ENCODE measurements around the gene KRTAP10-3.

Gene KRTAP10-3

GRCh38 chr21:44542716-44543115 lies 15.9 kb downstream of the KRTAP10-3 start:
- H3K27ac ChIP-seq (replicated peaks), result no peak overlapping the region
- TF ChIP-seq CTCF (IDR thresholded peaks at IDR 0.05; ENCODE audit: insufficient read depth, low read length) (no peak), SPI1 (IDR thresholded peaks at IDR 0.05; ENCODE audit: borderline replicate concordance, low read depth) (no peak), GABPA (IDR thresholded peaks at IDR 0.05; ENCODE audit: low read depth) (no peak), REST (IDR thresholded peaks at IDR 0.05; ENCODE audit: insufficient replicate concordance, low read depth) (no peak), POLR2AphosphoS5 (IDR thresholded peaks at IDR 0.05; ENCODE audit: low read depth) (no peak)
- H3K4me3 ChIP-seq (replicated peaks; ENCODE audit: insufficient read depth, low read length), result no peak overlapping the region
- DNase-seq (ENCODE audit: low read depth in 1 of 2, low spot score in 1 of 2), result no peak
- H3K27me3 ChIP-seq (ENCODE audit: insufficient read depth, poor library complexity, severe bottlenecking), result peaks cover 3% of the 10 kb centered on the region

GRCh38 chr21:44540741-44541288 lies 17.8 kb downstream of the KRTAP10-3 start:
- no peak overlapping the region for H3K27ac ChIP-seq (replicated peaks)
- no peaks in the 10 kb centered on the region for H3K27me3 ChIP-seq (ENCODE audit: insufficient read depth, poor library complexity, severe bottlenecking)
- DNase-seq (ENCODE audit: low read depth in 1 of 2, low spot score in 1 of 2), result no peak
- no peak overlapping the region for H3K4me3 ChIP-seq (replicated peaks; ENCODE audit: insufficient read depth, low read length)
- no peak for TF ChIP-seq POLR2AphosphoS5 (IDR thresholded peaks at IDR 0.05; ENCODE audit: low read depth)
- TF ChIP-seq SPI1 (IDR thresholded peaks at IDR 0.05; ENCODE audit: borderline replicate concordance, low read depth), result no peak
- TF ChIP-seq GABPA (IDR thresholded peaks at IDR 0.05; ENCODE audit: low read depth), result no peak
- no peak for TF ChIP-seq REST (IDR thresholded peaks at IDR 0.05; ENCODE audit: insufficient replicate concordance, low read depth)
- no peak for TF ChIP-seq CTCF (IDR thresholded peaks at IDR 0.05; ENCODE audit: insufficient read depth, low read length)

- no peak within 1 kb of the TSS for H3K4me3 ChIP-seq (replicated peaks; ENCODE audit: insufficient read depth, low read length)
- no peak within 1 kb of the TSS for H3K27ac ChIP-seq (replicated peaks)
- TF ChIP-seq POLR2AphosphoS5 (IDR thresholded peaks at IDR 0.05; ENCODE audit: low read depth), result no peak
- no peak for TF ChIP-seq CTCF (IDR thresholded peaks at IDR 0.05; ENCODE audit: insufficient read depth, low read length)
- TF ChIP-seq GABPA (IDR thresholded peaks at IDR 0.05; ENCODE audit: low read depth), result no peak
- no peak for TF ChIP-seq REST (IDR thresholded peaks at IDR 0.05; ENCODE audit: insufficient replicate concordance, low read depth)
- no peak for TF ChIP-seq SPI1 (IDR thresholded peaks at IDR 0.05; ENCODE audit: borderline replicate concordance, low read depth)
- H3K27me3 ChIP-seq (ENCODE audit: insufficient read depth, poor library complexity, severe bottlenecking), result no peaks in the 10 kb centered on the region
- no peak for DNase-seq (ENCODE audit: low read depth in 1 of 2, low spot score in 1 of 2)
Observed at GRCh38 chr21:44539991-44540666, 18.5 kb downstream of the KRTAP10-3 start, which contains the start of gene KRTAP10-1. TSS of gene KRTAP10-1 (minus strand) at chr21:44540195. CDS start at chr21:44540150, 45 bp downstream.

All from HL-60 (cell line).